Prostate gland (tissue), 2 donors: ENCODE measurements around the gene TASP1.

Experiments used
- POLR2A ChIP-seq: fragments of 450-650 bp; IDR thresholded peaks from one replicate; pipeline ENCODE4 v1.6.1; 2016; ENCODE audit warnings: antibody characterized with exemption, mild to moderate bottlenecking
- TF ChIP-seq, protein P1 (sequence below), 4 experiments: fragments of 200-600 bp in 2 of 4; fragments of 450-650 bp in 2 of 4; sonication (generic) in 2 of 4; IDR thresholded peaks; 1 replicate in 3 of 4; 2 replicates in 1 of 4; pipeline ENCODE4 v1.5.1; 2016 to 2019; ENCODE audit warnings: antibody characterized with exemption in 4 of 4, mild to moderate bottlenecking in 2 of 4, moderate library complexity in 2 of 4

DNA sequence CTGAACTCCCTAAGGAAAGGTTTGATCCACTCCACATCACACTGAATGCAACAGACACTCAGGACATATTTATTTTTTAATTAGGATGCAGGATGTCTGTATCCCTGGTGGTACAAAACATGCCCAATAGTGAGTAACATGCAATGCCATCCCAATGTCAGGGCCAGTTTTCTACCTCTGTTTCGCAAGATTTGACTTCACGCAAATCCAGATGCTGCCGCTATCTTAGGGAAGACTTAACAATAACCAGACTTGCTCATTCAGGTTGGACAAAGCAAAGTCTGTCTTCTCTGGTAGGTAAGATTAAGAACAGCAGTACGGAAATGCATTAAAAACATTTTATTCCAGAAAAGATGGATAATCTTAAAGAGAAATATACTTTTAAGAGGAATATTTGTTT lies 103.1 kb downstream of the TASP1 start:
- TF ChIP-seq, protein P1, sequence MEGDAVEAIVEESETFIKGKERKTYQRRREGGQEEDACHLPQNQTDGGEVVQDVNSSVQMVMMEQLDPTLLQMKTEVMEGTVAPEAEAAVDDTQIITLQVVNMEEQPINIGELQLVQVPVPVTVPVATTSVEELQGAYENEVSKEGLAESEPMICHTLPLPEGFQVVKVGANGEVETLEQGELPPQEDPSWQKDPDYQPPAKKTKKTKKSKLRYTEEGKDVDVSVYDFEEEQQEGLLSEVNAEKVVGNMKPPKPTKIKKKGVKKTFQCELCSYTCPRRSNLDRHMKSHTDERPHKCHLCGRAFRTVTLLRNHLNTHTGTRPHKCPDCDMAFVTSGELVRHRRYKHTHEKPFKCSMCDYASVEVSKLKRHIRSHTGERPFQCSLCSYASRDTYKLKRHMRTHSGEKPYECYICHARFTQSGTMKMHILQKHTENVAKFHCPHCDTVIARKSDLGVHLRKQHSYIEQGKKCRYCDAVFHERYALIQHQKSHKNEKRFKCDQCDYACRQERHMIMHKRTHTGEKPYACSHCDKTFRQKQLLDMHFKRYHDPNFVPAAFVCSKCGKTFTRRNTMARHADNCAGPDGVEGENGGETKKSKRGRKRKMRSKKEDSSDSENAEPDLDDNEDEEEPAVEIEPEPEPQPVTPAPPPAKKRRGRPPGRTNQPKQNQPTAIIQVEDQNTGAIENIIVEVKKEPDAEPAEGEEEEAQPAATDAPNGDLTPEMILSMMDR (IDR thresholded peaks at IDR 0.05): no peak
- TF ChIP-seq POLR2A: no peak
